ENCODE data around the gene CNTNAP2. TPM values are rescaled to one million over a fixed set of nuclear protein-coding genes. Genes with fewer than 3 reads are reported as not detected.

The CNTNAP2 gene
- total RNA-seq, 2 experiments from 2014 or later: not detected

- Mint-ChIP-seq H3K4me1 (ENCODE audit: low read depth) (no peaks in the 10 kb centered on the region), H3K4me3 (no peak overlapping the region), H3K27me3 (no peaks in the 10 kb centered on the region), H3K9me3 (peaks cover 1% of the 10 kb centered on the region), H3K36me3 (ENCODE audit: low read depth) (no peaks in the 10 kb centered on the region), H3K27ac (no peak overlapping the region)
- CTCF ChIA-PET: no interaction called here
- POLR2A ChIA-PET: no interaction called here
- Histone ChIP-seq H3K27ac (ENCODE audit: low read depth in 1 of 2, low read length in 2 of 2) (no peak overlapping the region), H3K4me1 (ENCODE audit: insufficient read depth, low read length) (no peaks in the 10 kb centered on the region), H3K36me3 (ENCODE audit: insufficient read depth, low read length) (no peaks in the 10 kb centered on the region), H3K9me3 (ENCODE audit: control insufficient read depth in 1 of 2, insufficient read depth in 1 of 2, low read length in 2 of 2) (no peaks in the 10 kb centered on the region), H3K27me3 (ENCODE audit: control insufficient read depth in 1 of 2, insufficient read depth in 2 of 2, low read length in 2 of 2) (no peaks in the 10 kb centered on the region), H3K4me3 (ENCODE audit: low read length) (no peak overlapping the region)
- ATAC-seq (ENCODE audit: poor library complexity) (no peak), DNase-seq (no peak)
- intact Hi-C loops (cut with DNase I, micrococcal nuclease): no loop called here
- no peak for TF ChIP-seq CTCF (IDR thresholded peaks at IDR 0.05)
Observed at GRCh38 chr7:147485660-147486210, 1369.1 kb downstream of the CNTNAP2 start.

GRCh38 chr7:147492606-147493005 lies 1376.0 kb downstream of the CNTNAP2 start:
- ChIA-PET POLR2A (no interaction called here), CTCF (no interaction called here)
- no peak overlapping the region for H3K27ac ChIP-seq (ENCODE audit: low read depth in 1 of 2, low read length in 2 of 2)
- intact Hi-C loops (cut with DNase I, micrococcal nuclease): no loop called here
- H3K9me3 ChIP-seq (ENCODE audit: control insufficient read depth in 1 of 2, insufficient read depth in 1 of 2, low read length in 2 of 2): no peaks in the 10 kb centered on the region
- no peaks in the 10 kb centered on the region for H3K27me3 ChIP-seq (ENCODE audit: control insufficient read depth in 1 of 2, insufficient read depth in 2 of 2, low read length in 2 of 2)
- no peaks in the 10 kb centered on the region for H3K4me1 Mint-ChIP-seq (ENCODE audit: low read depth)
- no peaks in the 10 kb centered on the region for H3K36me3 Mint-ChIP-seq (ENCODE audit: low read depth)
- H3K4me1 ChIP-seq (ENCODE audit: insufficient read depth, low read length): no peaks in the 10 kb centered on the region
- H3K4me3 ChIP-seq (ENCODE audit: low read length): no peak overlapping the region
- ATAC-seq (ENCODE audit: poor library complexity) (no peak), DNase-seq (no peak)
- no peak overlapping the region for H3K27ac Mint-ChIP-seq
- H3K27me3 Mint-ChIP-seq: no peaks in the 10 kb centered on the region
- H3K9me3 Mint-ChIP-seq: peaks cover 1% of the 10 kb centered on the region
- H3K4me3 Mint-ChIP-seq: no peak overlapping the region
- H3K36me3 ChIP-seq (ENCODE audit: insufficient read depth, low read length): no peaks in the 10 kb centered on the region
- TF ChIP-seq CTCF (IDR thresholded peaks at IDR 0.05): no peak

- Mint-ChIP-seq H3K9me3 (no peaks in the 10 kb centered on the region), H3K4me3 (no peak overlapping the region), H3K27ac (no peak overlapping the region), H3K4me1 (ENCODE audit: low read depth) (no peaks in the 10 kb centered on the region), H3K27me3 (no peaks in the 10 kb centered on the region), H3K36me3 (ENCODE audit: low read depth) (no peaks in the 10 kb centered on the region)
- H3K9me3 ChIP-seq (ENCODE audit: control insufficient read depth in 1 of 2, insufficient read depth in 1 of 2, low read length in 2 of 2): no peaks in the 10 kb centered on the region
- no peaks in the 10 kb centered on the region for H3K27me3 ChIP-seq (ENCODE audit: control insufficient read depth in 1 of 2, insufficient read depth in 2 of 2, low read length in 2 of 2)
- DNase-seq (no peak), ATAC-seq (ENCODE audit: poor library complexity) (no peak)
- intact Hi-C loops (cut with DNase I, micrococcal nuclease): no loop called here
- no peaks in the 10 kb centered on the region for H3K36me3 ChIP-seq (ENCODE audit: insufficient read depth, low read length)
- no peak for TF ChIP-seq CTCF (IDR thresholded peaks at IDR 0.05)
- CTCF ChIA-PET: no interaction called here
- H3K27ac ChIP-seq (ENCODE audit: low read depth in 1 of 2, low read length in 2 of 2): no peak overlapping the region
- POLR2A ChIA-PET: no interaction called here
- no peaks in the 10 kb centered on the region for H3K4me1 ChIP-seq (ENCODE audit: insufficient read depth, low read length)
- H3K4me3 ChIP-seq (ENCODE audit: low read length): no peak overlapping the region
Observed at GRCh38 chr7:147496209-147496608, 1379.6 kb downstream of the CNTNAP2 start.

Data from CD4-positive, alpha-beta T cell (primary cell).